ENCODE results near the gene PROK2.

DNA sequence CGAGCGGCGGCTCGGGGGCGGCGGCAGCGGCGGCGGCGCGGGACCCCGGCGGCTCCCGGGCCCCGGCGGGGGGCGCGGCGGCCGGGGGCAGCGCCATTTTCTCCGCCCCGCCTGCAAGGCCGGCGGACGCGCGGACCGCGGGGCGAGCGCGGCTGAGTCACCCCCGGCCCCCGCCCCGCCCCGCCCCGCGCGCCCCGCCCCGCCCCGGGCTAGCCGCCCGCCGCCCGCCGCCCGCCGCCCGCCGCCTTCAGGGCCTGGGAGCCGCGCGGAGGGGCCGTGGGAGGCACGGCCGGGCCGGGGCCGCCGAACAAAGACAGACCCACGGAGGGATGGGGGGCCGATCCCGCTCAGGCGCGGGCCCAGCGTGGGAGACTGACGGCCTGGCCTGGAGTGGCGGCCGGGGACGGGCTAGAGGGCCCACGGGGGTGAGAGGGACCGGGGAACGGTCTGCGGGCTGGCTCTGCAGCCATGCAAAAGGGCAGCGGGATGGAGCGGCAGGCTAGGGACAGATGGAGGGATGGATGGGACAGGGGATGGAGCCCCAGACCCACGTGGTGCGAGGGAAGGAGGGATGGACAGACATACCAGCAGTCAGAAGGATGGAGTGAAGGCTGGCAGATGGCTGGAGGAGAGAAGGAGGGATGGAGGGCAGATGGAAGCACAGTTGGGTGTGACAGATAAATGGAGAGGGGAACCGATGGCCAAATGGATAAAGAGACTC lies 59.5 kb downstream of the PROK2 start, which contains the start of gene EIF4E3:
- TF ChIP-seq EP300 (IDR thresholded peaks at IDR 0.05) (no peak), CTCF (IDR thresholded peaks at IDR 0.05) (no peak)

Measured in sigmoid colon (tissue), 4 donors.